ENCODE results near the gene RCSD1. TPM values are rescaled to one million over a fixed set of nuclear protein-coding genes. Genes with fewer than 3 reads are reported as not detected.

The RCSD1 gene
- total RNA-seq, 1 experiment from 2014 or later = 0.16 TPM

- POLR2A ChIA-PET = interaction anchor here (0.6 to 1.2 kb wide), 2 partner anchors 7 to 205 kb away, joined by 3 read pairs; no protein-coding TSS in a partner anchor
- BruUV-seq (replicated peaks) = no TSS peak
- intact Hi-C loops (cut with micrococcal nuclease) = no loop called here
These were observed 42.7 kb upstream of the RCSD1 start for GRCh38 chr1:167587342-167587741.

GRCh38 chr1:167587872-167588271 lies 42.2 kb upstream of the RCSD1 start:
- BruUV-seq (replicated peaks) = no TSS peak
- no peak for DNase-seq (ENCODE audit: unreplicated experiment)
- Mint-ChIP-seq H3K4me3 (ENCODE audit: unreplicated experiment) (no peak overlapping the region), H3K27me3 (ENCODE audit: insufficient read depth, unreplicated experiment) (no peaks in the 10 kb centered on the region), H3K9me3 (ENCODE audit: unreplicated experiment) (no peaks in the 10 kb centered on the region), H3K4me1 (ENCODE audit: insufficient read depth, unreplicated experiment) (no peaks in the 10 kb centered on the region), H3K27ac (ENCODE audit: low read depth, unreplicated experiment) (no peak overlapping the region), H3K36me3 (ENCODE audit: insufficient read depth, unreplicated experiment) (no peaks in the 10 kb centered on the region)
- TF ChIP-seq CTCF (IDR thresholded peaks at IDR 0.05; ENCODE audit: unreplicated experiment) = no peak
- CTCF ChIA-PET = interaction anchor here (0.6 to 5.0 kb wide), 5 partner anchors 13 to 158 kb away, joined by 3 to 37 read pairs (median 6); no protein-coding TSS in a partner anchor
- intact Hi-C loops (cut with micrococcal nuclease) = no loop called here
- POLR2A ChIA-PET = interaction anchor here (0.6 to 1.2 kb wide), 3 partner anchors 8 to 204 kb away, joined by 3 to 4 read pairs (median 3); no protein-coding TSS in a partner anchor

More at GRCh38 chr1:167587342-167587741, 42.7 kb upstream of the RCSD1 start:
- H3K27ac Mint-ChIP-seq (ENCODE audit: low read depth, unreplicated experiment) = no peak overlapping the region
- no peak for DNase-seq (ENCODE audit: unreplicated experiment)
- no peak for TF ChIP-seq CTCF (IDR thresholded peaks at IDR 0.05; ENCODE audit: unreplicated experiment)
- no peaks in the 10 kb centered on the region for H3K9me3 Mint-ChIP-seq (ENCODE audit: unreplicated experiment)
- no peak overlapping the region for H3K4me3 Mint-ChIP-seq (ENCODE audit: unreplicated experiment)
- no peaks in the 10 kb centered on the region for H3K27me3 Mint-ChIP-seq (ENCODE audit: insufficient read depth, unreplicated experiment)
- no peaks in the 10 kb centered on the region for H3K36me3 Mint-ChIP-seq (ENCODE audit: insufficient read depth, unreplicated experiment)
- H3K4me1 Mint-ChIP-seq (ENCODE audit: insufficient read depth, unreplicated experiment) = peaks cover 3% of the 10 kb centered on the region
- CTCF ChIA-PET = interaction anchor here (0.6 to 5.0 kb wide), 6 partner anchors 12 to 566 kb away, joined by 3 to 37 read pairs (median 3); no protein-coding TSS in a partner anchor

- no peak overlapping the region for H3K27ac Mint-ChIP-seq (ENCODE audit: low read depth, unreplicated experiment)
- no peaks in the 10 kb centered on the region for H3K27me3 Mint-ChIP-seq (ENCODE audit: insufficient read depth, unreplicated experiment)
- TF ChIP-seq CTCF (IDR thresholded peaks at IDR 0.05; ENCODE audit: unreplicated experiment) = no peak
- H3K4me3 Mint-ChIP-seq (ENCODE audit: unreplicated experiment) = no peak overlapping the region
- ChIA-PET POLR2A (interaction anchor here (1.1 to 1.8 kb wide), 2 partner anchors 12 to 16 kb away, joined by 4 to 7 read pairs; no protein-coding TSS in a partner anchor), CTCF (interaction anchor here (0.6 to 5.0 kb wide), 6 partner anchors 9 to 106 kb away, joined by 3 to 37 read pairs (median 4); partner anchors contain the start of gene CREG1)
- H3K9me3 Mint-ChIP-seq (ENCODE audit: unreplicated experiment) = no peaks in the 10 kb centered on the region
- H3K36me3 Mint-ChIP-seq (ENCODE audit: insufficient read depth, unreplicated experiment) = no peaks in the 10 kb centered on the region
- intact Hi-C loops (cut with micrococcal nuclease) = no loop called here
- no peak for DNase-seq (ENCODE audit: unreplicated experiment)
- peaks cover 2% of the 10 kb centered on the region for H3K4me1 Mint-ChIP-seq (ENCODE audit: insufficient read depth, unreplicated experiment)
- BruUV-seq (replicated peaks) = no TSS peak
These were observed 41.7 kb upstream of the RCSD1 start for GRCh38 chr1:167588361-167588760.

DNA sequence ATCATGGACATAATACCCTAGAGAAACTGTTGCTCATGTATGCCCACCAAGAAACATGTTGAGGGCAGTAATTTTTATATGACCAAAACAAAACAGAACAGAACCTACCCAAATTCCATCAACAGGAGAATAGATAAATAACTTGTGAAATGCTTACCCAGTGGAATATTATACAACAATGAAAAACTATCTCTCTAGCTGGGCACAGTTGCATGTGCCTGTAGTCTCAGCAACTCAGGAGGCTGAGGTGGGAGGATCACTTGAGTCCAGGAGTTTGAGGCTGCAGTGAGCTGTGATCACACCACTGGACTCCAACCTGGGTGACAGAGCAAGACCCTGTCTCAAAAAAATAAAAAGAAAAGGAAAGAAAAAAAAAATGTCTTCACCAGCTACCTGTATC lies 37.6 kb upstream of the RCSD1 start:
- ChIA-PET CTCF (interaction anchor here (0.6 to 6.8 kb wide), 5 partner anchors 14 to 110 kb away, joined by 3 to 87 read pairs (median 3); no protein-coding TSS in a partner anchor), POLR2A (interaction anchor here (0.5 kb wide), 1 partner anchor 1824 kb away, joined by 3 read pairs; the partner anchor contains the start of gene TMCO1)
- Mint-ChIP-seq H3K36me3 (ENCODE audit: insufficient read depth, unreplicated experiment) (no peaks in the 10 kb centered on the region), H3K4me3 (ENCODE audit: unreplicated experiment) (no peak overlapping the region), H3K9me3 (ENCODE audit: unreplicated experiment) (no peaks in the 10 kb centered on the region), H3K27ac (ENCODE audit: low read depth, unreplicated experiment) (no peak overlapping the region), H3K4me1 (ENCODE audit: insufficient read depth, unreplicated experiment) (peaks cover 9% of the 10 kb centered on the region), H3K27me3 (ENCODE audit: insufficient read depth, unreplicated experiment) (no peaks in the 10 kb centered on the region)
- intact Hi-C loops (cut with micrococcal nuclease) = no loop called here
- TF ChIP-seq CTCF (IDR thresholded peaks at IDR 0.05; ENCODE audit: unreplicated experiment) = no peak
- DNase-seq (ENCODE audit: unreplicated experiment) = no peak
- no TSS peak for BruUV-seq (replicated peaks)

Data from MCF 10A (cell line).